Left renal cortex interstitium (tissue), 4 donors: ENCODE measurements around the gene CIC. TPM values are rescaled to one million over a fixed set of nuclear protein-coding genes. Genes with fewer than 3 reads are reported as not detected.
A peak's percentile ranks its signal among the peaks of the same experiment; 100 is the strongest.
"Not testable (repeated sequence)": the region's sequence is repeated elsewhere in the genome, so short reads cannot be mapped to it uniquely, and the experiment has no call there.

Experiments
- DNase-seq, 4 donors: peaks; one replicate each; pipeline ENCODE4 v3.0.0-alpha.2; 2013; ENCODE audit warnings: low read depth in 4 of 4, low spot score in 2 of 4, missing footprints in 1 of 4
- polyA plus RNA-seq, 4 donors: library from polyadenylated mRNA; unstranded; fragments of 120-200 nt; gene quantifications; one replicate each; pipeline ENCODE4 v1.2.1, GENCODE V29; 2013; ENCODE audit not compliant: insufficient read length in 4 of 4

Gene CIC
- polyA plus RNA-seq, 4 donors: 35.5 to 77.9 (median 61.9) TPM

GRCh38 chr19:42254089-42254849, 14.8 kb upstream of the CIC start:
- peak in 1 of 4 donors; percentile 75 for DNase-seq

DNA sequence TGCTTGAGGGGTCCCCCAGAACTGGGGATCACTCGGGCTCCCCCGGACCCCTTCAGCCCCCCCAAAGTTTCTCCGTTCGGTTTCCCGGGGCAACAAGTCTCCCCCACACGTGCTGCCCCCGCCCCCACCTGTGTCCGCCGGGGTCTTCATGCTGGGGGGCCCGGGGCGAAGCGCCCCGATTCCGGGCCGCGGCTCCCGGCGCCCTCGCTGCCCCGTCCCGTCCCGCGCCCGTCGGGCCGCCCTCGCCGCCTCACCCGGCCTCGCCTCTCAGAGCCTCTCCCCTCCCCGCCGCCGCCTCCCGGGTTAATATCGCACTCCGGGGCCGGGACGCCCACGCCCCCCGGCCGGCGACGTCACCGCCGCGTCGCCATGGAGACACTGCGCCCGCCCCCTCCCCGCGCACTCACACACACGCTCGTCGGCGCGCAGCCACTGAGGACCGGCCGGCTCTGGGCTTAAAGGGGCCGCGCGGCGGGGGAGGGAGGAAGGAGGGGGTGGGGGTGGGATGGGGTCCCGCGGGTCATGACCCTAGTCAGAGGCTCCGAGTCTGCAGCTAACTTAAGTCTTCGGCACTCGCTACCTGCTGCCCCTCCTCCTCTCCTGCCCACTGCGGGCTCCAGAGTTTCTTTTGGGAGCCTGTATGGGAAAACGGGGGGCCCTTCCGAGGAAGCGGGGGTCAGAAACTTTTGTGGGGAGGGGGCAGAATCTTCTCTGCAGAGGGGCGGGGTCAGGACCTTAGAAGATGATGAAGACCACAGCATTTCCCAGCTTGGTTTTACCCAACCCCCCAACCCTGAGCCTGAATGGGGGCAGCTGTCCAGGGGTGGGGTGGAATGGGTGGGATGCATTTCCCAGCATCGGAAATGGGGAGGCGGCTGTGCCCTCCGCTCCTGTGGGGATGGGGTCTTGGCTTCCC, 13.9 kb upstream of the CIC start, which contains the start of gene ERF:
Gene ERF (minus strand): TSS at position 279 of the 916 bp plus-strand sequence. CDS start 129 bp downstream, at position 150.
- peak in 2 of 4 donors; percentile 85 to 87 for DNase-seq

- no peak for DNase-seq
Observed at GRCh38 chr19:42255766-42256745, 13.0 kb upstream of the CIC start.

DNA sequence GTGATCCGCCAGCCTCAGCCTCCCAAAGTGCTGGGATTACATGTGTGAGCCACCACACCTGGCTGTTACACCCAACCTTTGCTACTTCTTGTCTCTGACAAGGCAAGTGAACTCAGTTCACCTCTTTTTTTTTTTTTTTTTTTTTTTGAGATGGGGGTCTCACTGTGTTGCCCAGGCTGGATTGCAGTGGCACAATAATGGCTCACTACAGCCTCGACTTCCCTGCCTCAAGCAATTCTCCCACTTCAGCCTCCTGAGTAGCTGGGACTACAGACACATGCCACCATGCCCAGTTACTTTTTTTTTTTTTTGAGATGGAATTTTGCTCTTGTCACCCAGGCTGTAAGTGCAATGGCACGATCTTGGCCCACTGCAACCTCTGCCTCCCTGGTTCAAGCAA, 11.2 kb upstream of the CIC start:
- DNase-seq: not testable (repeated sequence)

DNA sequence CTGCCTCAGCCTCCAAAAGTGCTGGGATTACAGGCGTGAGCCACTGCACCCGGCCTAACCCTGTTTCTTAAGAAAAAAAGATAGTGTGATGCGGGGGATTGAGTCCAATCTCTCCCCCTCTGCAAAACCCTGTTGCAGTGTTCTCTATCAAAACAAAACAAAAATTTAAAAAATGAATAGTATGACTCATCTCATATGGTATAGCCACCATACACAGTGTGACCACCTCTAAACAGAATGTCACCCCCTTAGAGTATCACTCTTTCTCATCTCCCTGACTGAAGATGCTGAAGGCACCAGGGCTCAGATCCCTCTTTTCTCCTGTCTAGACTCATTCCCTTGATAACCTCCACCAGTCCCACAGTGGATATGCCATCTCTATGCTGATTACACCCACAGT, 7.3 kb upstream of the CIC start:
- no peak for DNase-seq

GRCh38 chr19:42266105-42266504, 2.9 kb upstream of the CIC start:
- not testable (repeated sequence) for DNase-seq

DNA sequence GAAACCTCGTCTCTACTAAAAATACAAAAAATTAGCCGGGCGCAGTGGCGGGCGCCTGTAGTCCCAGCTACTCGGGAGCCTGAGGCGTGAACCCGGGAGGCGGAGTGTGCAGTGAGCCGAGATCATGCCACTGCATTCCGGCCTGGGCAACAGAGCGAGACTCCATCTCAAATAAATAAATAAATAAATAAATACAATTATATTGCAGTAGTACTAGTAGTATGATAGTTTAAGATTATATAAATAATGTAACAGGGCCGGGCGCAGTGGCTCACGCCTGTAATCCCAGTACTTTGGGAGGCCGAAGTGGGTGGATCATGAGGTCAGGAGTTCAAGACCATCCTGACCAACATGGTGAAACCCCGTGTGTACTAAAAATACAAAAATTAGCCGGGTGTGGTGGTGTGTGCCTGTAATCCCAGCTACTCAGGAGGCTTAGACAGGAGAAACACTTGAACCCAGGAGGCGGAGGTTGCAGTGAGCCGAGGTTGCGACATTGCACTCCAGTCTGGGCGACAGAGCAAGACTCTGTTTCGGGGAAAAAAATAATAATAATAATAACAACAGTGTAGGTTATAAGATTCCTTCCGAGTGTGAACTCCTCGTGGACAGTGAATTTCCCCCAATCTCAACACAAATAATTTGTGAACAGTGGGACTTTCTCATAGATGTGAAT, 2.0 kb upstream of the CIC start:
- DNase-seq: not testable (repeated sequence)

DNA sequence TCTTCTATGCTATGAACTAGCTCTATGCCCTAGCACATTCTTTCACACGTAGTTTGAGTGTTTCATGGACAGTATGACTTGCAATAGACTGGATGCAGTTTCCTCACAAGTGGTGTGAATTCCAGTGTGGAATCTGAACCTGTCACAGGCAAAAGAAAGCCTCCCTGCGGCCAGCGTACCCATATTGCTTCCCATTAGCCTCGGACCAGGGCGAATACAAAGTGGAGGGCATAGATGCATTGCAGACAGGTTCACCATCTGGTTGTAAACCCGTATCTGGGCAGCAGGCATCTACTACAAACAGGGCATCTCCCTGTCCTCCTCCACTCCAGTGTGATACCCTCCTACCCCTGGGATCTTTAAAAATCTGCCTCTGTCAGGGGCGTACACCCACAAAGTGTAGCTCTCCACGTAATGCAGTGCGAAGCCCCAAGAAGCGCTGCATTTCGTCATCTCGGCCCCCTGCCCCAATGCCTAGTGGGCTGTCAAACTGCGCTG, 1.4 kb upstream of the CIC start:
- no peak for DNase-seq

DNA sequence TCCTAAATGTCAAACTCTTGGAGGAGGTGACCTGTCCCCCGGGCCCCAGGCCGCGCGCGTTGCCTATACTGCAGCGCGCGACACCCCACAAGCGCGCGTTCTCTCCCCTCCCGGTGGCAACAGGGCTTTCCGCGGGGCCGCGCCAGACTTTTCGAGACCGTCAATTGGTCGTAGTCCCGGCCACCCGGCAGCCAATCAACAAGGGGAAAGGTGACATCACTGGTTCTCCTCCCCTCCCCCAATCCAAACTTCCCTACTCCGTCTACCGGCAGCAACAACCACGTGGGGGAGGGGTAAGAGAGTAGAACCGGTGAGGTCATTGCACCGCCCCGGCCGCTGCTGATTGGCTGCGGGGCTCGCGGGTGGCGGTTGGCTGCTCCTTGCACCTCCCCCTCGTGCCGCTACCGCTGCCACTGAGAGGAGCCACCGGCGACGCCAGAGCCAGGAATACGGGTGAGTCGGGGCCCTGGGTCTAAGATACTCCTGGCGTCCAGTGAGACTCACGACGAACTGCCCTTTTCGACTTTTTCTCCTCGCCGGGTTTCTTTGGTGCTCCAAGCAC, 829 bp upstream of the CIC start:
- DNase-seq: peak; percentile 99 to 100 (median 100)

GRCh38 chr19:42269478-42270345, 660 bp downstream of the CIC start:
- no peak for DNase-seq

DNA sequence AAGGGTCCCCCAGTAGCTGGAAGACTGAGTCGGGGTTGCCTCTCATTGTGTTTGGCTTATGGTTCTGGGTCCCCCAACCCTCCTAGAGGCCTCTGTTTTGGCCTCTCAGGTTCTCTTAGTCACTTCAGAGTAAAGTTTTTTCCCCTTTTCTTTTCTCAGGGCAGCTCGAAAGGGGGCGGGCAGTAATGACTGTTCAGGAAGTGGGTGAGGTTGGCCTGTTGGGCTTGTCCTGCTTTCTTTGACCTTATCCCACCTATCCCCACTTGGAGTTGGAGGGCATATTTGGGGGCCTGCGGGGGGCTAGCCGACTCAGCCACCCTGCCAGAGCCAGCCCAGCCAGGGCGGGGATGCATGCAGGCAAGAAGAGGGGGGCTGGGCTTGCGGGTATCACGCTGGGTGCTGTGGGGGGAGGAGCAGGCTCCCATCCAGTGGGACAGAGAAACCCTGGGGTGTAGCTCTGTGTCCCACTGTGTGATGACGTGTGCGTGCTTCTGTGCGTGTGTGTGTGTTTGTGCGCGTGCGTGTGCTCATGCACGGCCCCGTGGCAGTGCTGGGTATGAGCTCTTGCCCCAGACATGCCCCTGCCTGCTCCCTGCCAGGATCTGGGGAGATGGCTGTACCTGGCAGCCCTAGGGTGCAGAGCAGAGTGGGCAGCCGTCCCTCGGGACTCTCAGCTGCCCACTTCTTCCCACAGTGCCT, 1.4 kb downstream of the CIC start:
- no peak for DNase-seq

DNA sequence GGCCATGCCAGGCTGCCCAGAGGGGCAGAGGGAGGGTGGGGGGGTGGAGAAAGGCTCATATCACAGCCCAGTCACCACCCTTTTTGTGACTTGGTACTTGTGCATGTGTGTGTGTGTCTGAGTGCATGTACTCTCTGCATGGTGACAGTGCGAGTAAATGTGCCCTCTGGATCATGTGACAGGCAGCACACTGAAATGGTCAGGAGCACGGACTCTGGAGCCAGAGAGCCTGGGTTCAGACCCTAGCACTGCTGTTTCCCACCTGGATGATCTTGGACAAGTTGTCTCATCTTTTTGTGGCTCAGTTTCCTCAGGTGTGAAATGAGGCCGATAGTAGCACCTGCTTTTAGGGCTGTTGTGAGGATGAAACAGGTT, 2.0 kb downstream of the CIC start:
- DNase-seq: no peak

DNA sequence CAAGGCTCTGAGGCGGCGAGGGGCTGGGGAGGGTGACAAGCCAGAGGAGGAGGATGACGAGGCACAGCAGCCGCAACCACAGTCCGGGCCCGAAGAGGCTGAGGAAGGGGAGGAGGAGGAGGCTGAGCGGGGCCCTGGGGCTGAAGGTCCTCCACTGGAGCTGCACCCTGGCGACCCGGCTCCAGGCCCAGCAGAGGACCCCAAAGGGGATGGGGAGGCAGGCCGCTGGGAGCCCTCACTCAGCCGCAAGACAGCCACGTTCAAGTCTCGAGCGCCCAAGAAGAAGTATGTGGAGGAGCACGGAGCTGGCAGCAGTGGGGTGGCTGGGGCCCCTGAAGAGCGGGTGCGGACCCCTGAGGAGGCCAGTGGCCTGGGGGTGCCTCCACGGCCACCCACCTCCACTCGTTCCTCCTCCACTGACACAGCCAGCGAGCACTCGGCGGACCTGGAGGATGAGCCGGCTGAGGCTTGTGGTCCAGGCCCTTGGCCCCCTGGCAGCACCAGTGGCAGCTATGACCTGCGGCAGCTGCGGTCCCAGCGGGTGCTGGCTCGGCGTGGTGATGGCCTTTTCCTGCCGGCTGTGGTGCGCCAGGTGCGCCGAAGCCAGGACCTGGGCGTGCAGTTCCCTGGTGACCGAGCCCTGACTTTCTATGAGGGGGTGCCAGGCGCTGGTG, 2.9 kb downstream of the CIC start:
- no peak for DNase-seq

GRCh38 chr19:42272535-42272897, 3.5 kb downstream of the CIC start:
- no peak for DNase-seq

DNA sequence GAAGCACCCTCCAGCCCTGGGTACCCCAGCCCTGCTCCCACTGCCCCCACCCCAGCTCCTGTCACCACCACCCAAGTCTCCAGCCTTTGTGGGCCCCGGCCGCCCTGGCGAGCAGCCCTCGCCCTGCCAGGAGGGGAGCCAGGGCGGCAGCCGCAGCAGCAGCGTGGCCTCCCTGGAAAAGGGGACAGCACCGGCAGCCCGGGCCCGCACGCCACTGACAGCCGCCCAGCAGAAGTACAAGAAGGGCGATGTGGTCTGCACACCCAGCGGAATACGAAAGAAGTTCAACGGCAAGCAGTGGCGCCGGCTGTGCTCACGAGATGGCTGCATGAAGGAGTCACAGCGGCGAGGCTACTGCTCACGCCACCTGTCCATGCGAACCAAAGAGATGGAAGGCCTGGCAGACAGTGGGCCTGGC, 3.9 kb downstream of the CIC start:
- DNase-seq: no peak

DNA sequence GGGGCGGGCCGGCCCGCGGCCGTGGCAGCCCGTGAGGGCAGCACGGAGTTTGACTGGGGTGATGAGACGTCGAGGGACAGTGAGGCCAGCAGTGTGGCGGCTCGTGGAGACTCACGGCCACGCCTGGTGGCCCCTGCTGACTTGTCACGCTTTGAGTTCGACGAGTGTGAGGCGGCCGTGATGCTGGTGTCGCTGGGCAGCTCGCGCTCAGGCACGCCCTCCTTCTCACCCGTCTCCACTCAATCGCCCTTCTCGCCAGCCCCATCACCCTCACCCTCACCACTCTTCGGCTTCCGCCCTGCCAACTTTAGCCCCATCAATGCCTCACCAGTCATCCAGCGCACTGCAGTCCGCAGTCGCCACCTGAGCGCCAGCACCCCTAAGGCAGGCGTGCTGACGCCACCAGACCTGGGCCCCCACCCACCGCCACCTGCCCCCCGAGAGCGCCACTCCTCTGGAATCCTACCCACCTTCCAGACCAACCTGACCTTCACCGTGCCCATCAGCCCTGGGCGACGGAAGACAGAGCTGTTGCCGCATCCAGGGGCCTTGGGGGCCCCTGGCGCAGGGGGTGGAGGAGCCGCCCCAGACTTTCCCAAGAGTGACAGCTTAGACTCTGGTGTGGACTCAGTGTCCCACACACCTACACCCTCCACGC, 4.5 kb downstream of the CIC start:
- no peak for DNase-seq
